ENCODE measurements around the gene ARSB.

The ARSB gene

DNA sequence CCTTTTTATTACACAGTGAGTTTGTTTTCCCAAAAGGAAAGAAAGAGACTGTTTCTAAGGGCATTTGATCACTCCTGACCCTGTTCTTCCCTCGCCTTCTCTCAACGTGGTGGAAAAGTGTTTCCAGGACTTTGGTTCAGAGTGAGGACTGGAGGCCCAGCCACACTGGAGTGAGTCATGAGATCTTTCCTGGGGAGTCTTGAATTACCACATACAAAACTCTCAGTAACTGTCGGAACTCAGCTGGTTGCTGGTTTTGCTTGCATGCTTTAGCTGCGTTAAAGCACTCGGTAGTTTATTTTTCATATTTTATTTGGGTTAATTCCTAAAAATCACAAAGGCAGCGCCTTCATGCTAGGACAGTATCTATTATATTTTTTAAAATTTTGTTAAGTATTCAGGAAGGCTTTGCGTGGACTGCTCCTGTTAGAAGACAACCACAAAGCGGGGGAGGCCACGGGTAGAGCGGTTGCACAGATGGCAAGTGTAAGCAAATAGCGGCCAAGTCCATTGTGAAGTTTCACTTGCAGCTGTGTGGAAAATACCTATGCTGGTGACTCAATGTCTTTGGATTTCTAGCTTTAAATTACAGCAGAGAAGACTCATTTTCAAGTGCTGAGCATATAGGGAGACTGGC is 77.7 kb downstream of the ARSB start:
- no peaks in the 10 kb centered on the region; the same call in 1 of the 2 replicates for H3F3A ChIP-seq (ENCODE audit: control insufficient read depth, insufficient read depth)
- H3K79me2 ChIP-seq (ENCODE audit: control insufficient read depth, low read length) = no peaks in the 10 kb centered on the region
- no peak overlapping the region for H3K4me2 ChIP-seq (ENCODE audit: low read length)
- no peaks in the 10 kb centered on the region for H4K20me1 ChIP-seq (ENCODE audit: control insufficient read depth, insufficient read depth, low read depth, low read length)
- no peak overlapping the region for H3K4me3 ChIP-seq (ENCODE audit: low read length)
- no peaks in the 10 kb centered on the region for H3K36me3 ChIP-seq (ENCODE audit: control insufficient read depth, low read length)
- no peaks in the 10 kb centered on the region for H3K27me3 ChIP-seq (ENCODE audit: control insufficient read depth, low read length)
- TF ChIP-seq, protein P1, sequence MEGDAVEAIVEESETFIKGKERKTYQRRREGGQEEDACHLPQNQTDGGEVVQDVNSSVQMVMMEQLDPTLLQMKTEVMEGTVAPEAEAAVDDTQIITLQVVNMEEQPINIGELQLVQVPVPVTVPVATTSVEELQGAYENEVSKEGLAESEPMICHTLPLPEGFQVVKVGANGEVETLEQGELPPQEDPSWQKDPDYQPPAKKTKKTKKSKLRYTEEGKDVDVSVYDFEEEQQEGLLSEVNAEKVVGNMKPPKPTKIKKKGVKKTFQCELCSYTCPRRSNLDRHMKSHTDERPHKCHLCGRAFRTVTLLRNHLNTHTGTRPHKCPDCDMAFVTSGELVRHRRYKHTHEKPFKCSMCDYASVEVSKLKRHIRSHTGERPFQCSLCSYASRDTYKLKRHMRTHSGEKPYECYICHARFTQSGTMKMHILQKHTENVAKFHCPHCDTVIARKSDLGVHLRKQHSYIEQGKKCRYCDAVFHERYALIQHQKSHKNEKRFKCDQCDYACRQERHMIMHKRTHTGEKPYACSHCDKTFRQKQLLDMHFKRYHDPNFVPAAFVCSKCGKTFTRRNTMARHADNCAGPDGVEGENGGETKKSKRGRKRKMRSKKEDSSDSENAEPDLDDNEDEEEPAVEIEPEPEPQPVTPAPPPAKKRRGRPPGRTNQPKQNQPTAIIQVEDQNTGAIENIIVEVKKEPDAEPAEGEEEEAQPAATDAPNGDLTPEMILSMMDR (IDR thresholded peaks at IDR 0.05; ENCODE audit: low read depth, low read length, poor library complexity, severe bottlenecking) = no peak
- H3K9me2 ChIP-seq (replicated peaks; ENCODE audit: control insufficient read depth, low read length) = no peaks in the 10 kb centered on the region
- H3K9me3 ChIP-seq (ENCODE audit: control insufficient read depth, insufficient read depth, low read length) = no peaks in the 10 kb centered on the region
- H3K4me1 ChIP-seq (ENCODE audit: control insufficient read depth, low read length) = peaks cover 16% of the 10 kb centered on the region
- H3K27ac ChIP-seq (ENCODE audit: low read depth, low read length) = no peak overlapping the region

- H3F3A ChIP-seq (ENCODE audit: control insufficient read depth, insufficient read depth) = no peaks in the 10 kb centered on the region; the same call in 1 of the 2 replicates
- H3K9me2 ChIP-seq (replicated peaks; ENCODE audit: control insufficient read depth, low read length) = no peaks in the 10 kb centered on the region
- H3K27ac ChIP-seq (ENCODE audit: low read depth, low read length) = no peak overlapping the region
- H3K27me3 ChIP-seq (ENCODE audit: control insufficient read depth, low read length) = no peaks in the 10 kb centered on the region
- no peaks in the 10 kb centered on the region for H3K36me3 ChIP-seq (ENCODE audit: control insufficient read depth, low read length)
- peaks cover 16% of the 10 kb centered on the region for H3K4me1 ChIP-seq (ENCODE audit: control insufficient read depth, low read length)
- TF ChIP-seq EZH2phosphoT487 (IDR thresholded peaks at IDR 0.05; ENCODE audit: borderline replicate concordance, low read length) = no peak
- TF ChIP-seq, protein P1 (IDR thresholded peaks at IDR 0.05; ENCODE audit: low read depth, low read length, poor library complexity, severe bottlenecking) = no peak
- H3K4me2 ChIP-seq (ENCODE audit: low read length) = peak overlapping the region; percentile 43
- no peak overlapping the region for H3K4me3 ChIP-seq (ENCODE audit: low read length)
- no peaks in the 10 kb centered on the region for H3K9me3 ChIP-seq (ENCODE audit: control insufficient read depth, insufficient read depth, low read length)
- no peaks in the 10 kb centered on the region for H4K20me1 ChIP-seq (ENCODE audit: control insufficient read depth, insufficient read depth, low read depth, low read length)
- H3K79me2 ChIP-seq (ENCODE audit: control insufficient read depth, low read length) = no peaks in the 10 kb centered on the region
These were observed 79.8 kb downstream of the ARSB start for GRCh38 chr5:78905084-78905938.

DNA sequence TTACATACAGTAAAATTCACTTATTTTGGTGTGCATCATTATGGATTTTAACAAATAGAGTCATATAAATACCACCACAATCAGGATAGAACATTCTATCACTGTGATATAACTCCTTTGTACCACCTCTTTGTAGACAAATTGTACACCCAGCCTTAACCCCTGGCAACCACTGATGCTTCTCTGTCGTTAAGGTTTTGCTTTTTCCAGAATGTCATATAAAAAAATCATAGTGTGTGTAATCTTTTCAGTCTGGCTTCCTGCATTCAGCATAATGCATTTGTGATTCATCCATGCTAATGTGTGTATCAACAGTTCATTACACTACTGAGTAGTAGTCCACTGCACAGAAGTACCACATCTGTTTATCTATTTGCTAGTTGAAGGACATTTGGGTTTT is 81.2 kb downstream of the ARSB start:
- Histone ChIP-seq H3K79me2 (ENCODE audit: control insufficient read depth, low read length) (no peaks in the 10 kb centered on the region), H3K9me2 (replicated peaks; ENCODE audit: control insufficient read depth, low read length) (no peaks in the 10 kb centered on the region), H3K4me1 (ENCODE audit: control insufficient read depth, low read length) (peaks cover 16% of the 10 kb centered on the region), H3K27ac (ENCODE audit: low read depth, low read length) (no peak overlapping the region), H3K4me2 (ENCODE audit: low read length) (no peak overlapping the region), H3K4me3 (ENCODE audit: low read length) (no peak overlapping the region), H4K20me1 (ENCODE audit: control insufficient read depth, insufficient read depth, low read depth, low read length) (no peaks in the 10 kb centered on the region), H3K9me3 (ENCODE audit: control insufficient read depth, insufficient read depth, low read length) (no peaks in the 10 kb centered on the region), H3K27me3 (ENCODE audit: control insufficient read depth, low read length) (no peaks in the 10 kb centered on the region), H3K36me3 (ENCODE audit: control insufficient read depth, low read length) (no peaks in the 10 kb centered on the region), H3F3A (ENCODE audit: control insufficient read depth, insufficient read depth) (no peaks in the 10 kb centered on the region; the same call in 1 of the 2 replicates)
- TF ChIP-seq, protein P1 (IDR thresholded peaks at IDR 0.05; ENCODE audit: low read depth, low read length, poor library complexity, severe bottlenecking) = no peak
- no peak for TF ChIP-seq EZH2phosphoT487 (IDR thresholded peaks at IDR 0.05; ENCODE audit: borderline replicate concordance, low read length)
